Esophagus (tissue), 2 donors: ENCODE results near the gene DCTN2. TPM values are rescaled to one million over a fixed set of nuclear protein-coding genes. Genes with fewer than 3 reads are reported as not detected.
"Not testable (repeated sequence)": the region's sequence is repeated elsewhere in the genome, so short reads cannot be mapped to it uniquely, and the experiment has no call there.

Experiments used
- H3K27ac ChIP-seq, 2 donors: one replicate each; pipeline ENCODE4 v1.5.1; 2013; ENCODE audit warnings: low read depth in 2 of 2, mild to moderate bottlenecking in 2 of 2, inconsistent platforms in 1 of 2, low read length in 1 of 2, moderate library complexity in 1 of 2
- H3K27me3 ChIP-seq, 2 donors: one replicate each; pipeline ENCODE4 v1.6.1; 2013; ENCODE audit warnings: low read length in 2 of 2, control low read depth in 1 of 2, mild to moderate bottlenecking in 1 of 2; ENCODE audit not compliant: insufficient read depth in 2 of 2, control insufficient read depth in 1 of 2
- H3K36me3 ChIP-seq, 2 donors: one replicate each; pipeline ENCODE4 v1.6.1; 2013; ENCODE audit warnings: low read length in 1 of 2; ENCODE audit not compliant: control insufficient read depth in 2 of 2, insufficient read depth in 2 of 2
- H3K4me1 ChIP-seq, 2 donors: one replicate each; pipeline ENCODE4 v1.6.1; 2013; ENCODE audit warnings: low read length in 1 of 2; ENCODE audit not compliant: control insufficient read depth in 2 of 2, insufficient read depth in 2 of 2
- H3K4me3 ChIP-seq, 2 donors: one replicate each; pipeline ENCODE4 v1.5.1; 2013; ENCODE audit warnings: low read length in 2 of 2, mild to moderate bottlenecking in 2 of 2, low read depth in 1 of 2, moderate library complexity in 1 of 2
- H3K9me3 ChIP-seq, 2 donors: one replicate each; pipeline ENCODE4 v1.6.1; 2013; ENCODE audit warnings: mild to moderate bottlenecking in 2 of 2, low read depth in 1 of 2, low read length in 1 of 2, moderate library complexity in 1 of 2; ENCODE audit not compliant: control insufficient read depth in 2 of 2, insufficient read depth in 1 of 2
- WGBS, 2 donors: extraction: QIAGEN DNeasy Blood & Tissue Kit; methylation state at CpG; one replicate each; pipeline ENCODE4 v1.1.7; 2013; 5-methylcytosine and 5-hydroxymethylcytosine counted together
- polyA plus RNA-seq, 2 donors: library from polyadenylated mRNA; stranded (reverse); fragments of 200-250 nt; gene quantifications; one replicate each; pipeline ENCODE4 v1.2.3, GENCODE V29; 2013
- donor health status: healthy with polysubstance abuse.
- donor health status: Bipolar disorder and iron deficiency.

Gene DCTN2
- polyA plus RNA-seq, result 100 to 1,000 TPM in 1 of 2 donors, 10 to 100 TPM in 1; 77.4 to 159 TPM

DNA sequence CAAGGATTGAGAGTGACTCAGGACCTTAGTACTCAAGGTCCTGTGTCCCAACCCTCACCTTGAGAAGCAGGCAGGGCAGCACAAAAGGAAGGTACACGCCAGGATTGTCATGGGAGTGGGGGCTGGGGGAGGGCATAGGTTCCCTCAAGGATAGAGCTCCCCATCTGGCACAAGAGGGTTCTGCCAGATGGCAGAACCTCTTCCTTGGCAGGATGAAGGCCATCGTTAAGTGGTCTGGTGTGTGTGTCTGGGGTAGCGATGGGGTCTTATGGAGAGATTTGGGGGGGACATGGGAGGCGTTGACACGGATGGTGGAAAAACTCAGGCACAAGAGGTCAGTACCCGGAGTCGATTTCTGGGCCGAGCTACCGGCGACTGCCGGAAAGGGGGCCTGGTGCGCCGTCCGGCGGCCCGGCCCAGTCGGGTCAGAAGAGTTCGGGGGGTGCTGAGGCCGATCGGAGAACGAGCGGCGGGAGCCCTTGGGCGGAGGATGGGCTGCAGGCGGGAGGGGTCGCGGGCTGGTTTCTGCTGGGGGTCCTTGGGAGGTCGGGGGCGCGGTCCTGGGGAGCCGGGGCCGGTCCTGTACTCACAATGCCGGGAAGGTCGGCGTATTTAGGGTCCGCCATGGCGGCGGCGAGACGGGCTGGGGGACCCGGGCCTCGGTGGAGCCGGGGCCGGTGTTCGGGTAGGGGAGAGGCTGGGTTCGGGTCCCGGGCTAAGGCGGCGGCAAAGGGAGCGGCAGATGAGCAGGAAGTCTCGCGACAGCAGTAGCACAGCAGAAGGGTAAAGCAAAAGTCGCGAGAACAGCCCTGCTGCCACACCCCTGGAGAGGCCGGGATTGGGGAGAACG is at the start of gene DCTN2:
TSS of gene DCTN2 (minus strand) at position 755 of the 850 bp plus-strand sequence. CDS start at position 626, 129 bp downstream.
- Histone ChIP-seq H3K4me1 (peaks cover 7 to 8% of the 10 kb centered on the region in 2 donors), H3K27ac (peak within 1 kb of the TSS; percentile 84 to 91)
- WGBS, 2 donors, result 0 to 1% methylated on average over 46 to 56 of the region's 56 CpGs

DNA sequence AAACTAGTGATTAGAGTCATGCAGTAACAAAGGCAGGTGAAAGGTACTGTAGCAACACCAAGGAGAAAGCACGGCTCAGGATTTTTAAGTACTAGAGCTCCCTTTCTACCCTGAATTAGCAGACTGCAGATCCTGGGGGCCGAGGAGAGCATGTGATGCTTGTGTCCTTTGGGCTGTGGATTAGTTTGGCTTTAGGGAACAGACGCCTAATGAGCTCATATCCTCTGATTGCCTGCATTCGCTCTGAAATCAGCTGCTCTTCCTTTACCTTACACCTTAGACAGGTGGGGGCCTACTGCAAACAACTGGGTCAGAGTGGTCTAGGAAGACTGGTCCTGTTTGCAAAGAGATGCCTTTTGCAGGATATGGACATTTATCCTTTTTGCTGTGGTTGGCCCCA is 46.2 kb upstream of the DCTN2 start:
- Histone ChIP-seq H3K9me3 (no peaks in the 10 kb centered on the region), H3K27ac (no peak overlapping the region), H3K4me3 (no peak overlapping the region), H3K4me1 (no peaks in the 10 kb centered on the region), H3K27me3 (no peaks in the 10 kb centered on the region), H3K36me3 (peaks cover 0 to 6% of the 10 kb centered on the region in 2 donors)
- WGBS, 2 donors, result 87 to 89% methylated on average over 4 of the region's 4 CpGs

More for the DNA sequence above, at the start of gene DCTN2:
- Histone ChIP-seq H3K36me3 (no peaks in the 10 kb centered on the region), H3K27me3 (no peaks in the 10 kb centered on the region), H3K4me3 (peak within 1 kb of the TSS; percentile 75 to 81), H3K9me3 (no peaks in the 10 kb centered on the region)

DNA sequence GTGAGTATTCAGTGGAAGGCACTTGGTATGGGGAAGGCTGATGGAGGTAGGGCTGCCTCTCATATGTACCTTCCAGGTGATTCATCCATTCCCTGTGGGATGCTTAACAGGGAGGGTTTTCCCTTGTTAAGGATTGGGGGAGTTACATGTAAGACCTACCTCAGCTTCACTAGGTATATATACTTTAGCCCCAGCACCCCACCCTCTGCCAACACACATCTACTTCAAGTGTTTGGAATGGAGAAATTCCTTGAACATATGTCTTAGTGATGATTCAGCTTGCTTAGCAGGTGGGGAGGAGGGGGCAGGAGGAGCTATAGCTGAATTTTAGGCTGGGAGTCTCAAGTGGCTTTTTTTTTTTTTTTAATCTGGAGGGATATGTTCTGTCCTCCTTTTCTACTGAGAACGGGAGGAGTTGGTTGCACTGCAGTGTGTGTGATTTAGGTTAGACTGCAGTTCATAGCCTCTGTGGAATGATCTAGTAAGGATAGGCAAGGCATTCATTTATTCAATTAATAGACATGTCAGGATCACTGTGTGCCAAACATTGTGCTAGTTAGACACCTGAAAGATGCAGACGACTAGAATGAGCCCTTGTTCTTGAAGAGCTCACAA is 45.7 kb upstream of the DCTN2 start:
- Histone ChIP-seq H3K27me3 (peaks cover 0 to 2% of the 10 kb centered on the region in 2 donors), H3K4me3 (no peak overlapping the region), H3K9me3 (no peaks in the 10 kb centered on the region), H3K36me3 (peaks cover 0 to 6% of the 10 kb centered on the region in 2 donors), H3K4me1 (no peaks in the 10 kb centered on the region), H3K27ac (no peak overlapping the region)
- 69 to 73% methylated on average over 2 of the region's 2 CpGs for WGBS, 2 donors

DNA sequence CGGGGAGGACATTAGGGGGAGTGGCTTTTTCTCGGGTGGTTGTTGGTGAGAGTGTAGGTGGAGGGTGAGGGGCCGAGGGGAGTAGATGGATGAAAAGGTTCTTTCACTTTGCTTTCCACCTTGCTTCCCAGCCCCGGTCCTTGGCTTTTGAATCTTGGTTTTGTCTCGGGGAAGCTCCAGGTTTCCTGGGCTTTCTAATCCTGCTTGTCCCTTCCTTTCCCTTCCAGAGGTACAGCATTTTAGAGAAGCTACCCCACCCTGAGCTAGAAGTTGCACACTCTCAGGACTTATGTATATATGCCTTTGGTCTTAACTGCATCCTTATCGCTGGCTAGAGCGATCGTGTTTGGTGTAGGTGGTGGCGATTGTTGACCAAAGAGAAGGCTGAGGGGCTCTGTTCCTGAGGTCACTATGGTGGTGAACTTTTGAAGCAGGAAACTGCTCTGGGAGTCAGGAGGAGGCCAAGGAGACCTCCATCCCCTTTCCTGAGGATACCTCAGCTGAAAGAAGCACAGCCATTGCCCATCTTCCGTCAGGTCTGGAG is 44.9 kb upstream of the DCTN2 start:
- Histone ChIP-seq H3K4me3 (peak overlapping the region; percentile 85 to 93), H3K27me3 (peaks cover 0 to 2% of the 10 kb centered on the region in 2 donors), H3K9me3 (no peaks in the 10 kb centered on the region), H3K27ac (peak overlapping the region in 1 of 2 donors; percentile 81), H3K36me3 (peaks cover 0 to 6% of the 10 kb centered on the region in 2 donors), H3K4me1 (no peaks in the 10 kb centered on the region)
- WGBS, 2 donors, result 35 to 41% methylated on average over 10 of the region's 10 CpGs

DNA sequence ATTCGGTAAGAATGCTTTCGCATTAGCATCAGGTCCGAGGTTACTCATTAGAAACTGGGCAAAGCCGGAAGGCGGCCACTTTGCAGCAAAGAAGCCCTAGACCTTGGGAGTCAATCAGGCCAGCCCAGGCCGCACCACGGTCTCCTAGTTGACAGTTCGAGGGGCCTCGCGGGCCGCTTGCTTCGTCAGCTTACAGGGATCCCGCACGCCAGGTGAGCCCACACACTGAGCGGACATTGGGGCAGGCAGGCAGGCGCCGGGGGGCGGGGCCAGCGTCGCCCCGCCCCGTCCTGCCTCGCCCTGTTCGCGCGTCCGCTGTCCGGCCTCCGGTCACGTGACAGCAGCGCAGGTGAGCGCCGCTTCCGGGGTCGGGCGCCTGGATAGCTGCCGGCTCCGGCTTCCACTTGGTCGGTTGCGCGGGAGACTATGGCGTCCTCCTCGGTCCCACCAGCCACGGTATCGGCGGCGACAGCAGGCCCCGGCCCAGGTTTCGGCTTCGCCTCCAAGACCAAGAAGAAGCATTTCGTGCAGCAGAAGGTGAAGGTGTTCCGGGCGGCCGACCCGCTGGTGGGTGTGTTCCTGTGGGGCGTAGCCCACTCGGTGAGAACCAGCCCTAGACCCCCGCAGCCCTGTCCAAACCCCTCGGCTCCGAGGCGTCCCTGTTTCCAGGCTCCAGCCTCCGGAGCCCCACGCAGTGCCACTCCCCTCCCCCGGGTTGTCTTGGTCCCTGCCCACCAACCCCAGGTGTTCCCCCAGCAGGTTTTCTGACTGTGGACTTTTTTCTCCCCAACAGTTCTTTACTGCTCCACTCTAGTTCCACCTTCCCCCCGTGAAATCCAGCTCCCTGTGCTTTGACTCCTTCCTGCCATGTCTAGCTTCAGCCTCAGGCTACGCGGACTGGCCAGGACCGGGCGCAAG is 44.1 kb upstream of the DCTN2 start, which contains the start of gene PIP4K2C:
TSS of gene PIP4K2C (plus strand) at position 329 of the 918 bp plus-strand sequence. CDS start at position 427, 98 bp downstream.
- H3K27me3 ChIP-seq, result peaks cover 0 to 2% of the 10 kb centered on the region in 2 donors
- no peaks in the 10 kb centered on the region for H3K4me1 ChIP-seq
- WGBS, 2 donors, result 0 to 1% methylated on average over 69 of the region's 69 CpGs
- peak within 1 kb of the TSS; percentile 85 to 93 for H3K4me3 ChIP-seq
- peak within 1 kb of the TSS; percentile 76 to 81 for H3K27ac ChIP-seq
- peaks cover 0 to 6% of the 10 kb centered on the region in 2 donors for H3K36me3 ChIP-seq
- H3K9me3 ChIP-seq, result no peaks in the 10 kb centered on the region

DNA sequence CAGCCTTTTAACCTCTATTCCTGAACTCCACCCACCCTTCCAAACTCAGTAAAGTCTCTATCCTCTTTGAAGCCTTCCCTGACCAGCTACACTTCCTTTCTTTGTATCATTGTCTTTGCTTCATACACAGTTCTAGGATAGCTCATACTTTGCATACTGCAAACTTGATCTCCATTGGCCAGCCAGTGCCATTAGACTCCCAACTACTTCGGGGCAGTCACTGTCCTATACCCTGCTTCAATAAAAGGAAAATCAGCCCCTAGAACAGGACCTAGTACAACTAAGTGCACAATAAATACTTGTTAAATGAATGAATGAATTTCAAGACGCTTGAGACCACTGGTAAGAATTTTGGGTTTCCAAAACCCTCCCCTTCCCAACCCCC is 43.5 kb upstream of the DCTN2 start:
- no peaks in the 10 kb centered on the region for H3K9me3 ChIP-seq
- WGBS, 2 donors, result 16 to 17% methylated on average over 2 of the region's 2 CpGs
- H3K27ac ChIP-seq, result peak overlapping the region in 1 of 2 donors; percentile 81
- H3K4me3 ChIP-seq, result peak overlapping the region; percentile 85 to 93
- no peaks in the 10 kb centered on the region for H3K4me1 ChIP-seq
- no peaks in the 10 kb centered on the region for H3K36me3 ChIP-seq
- H3K27me3 ChIP-seq, result peaks cover 0 to 2% of the 10 kb centered on the region in 2 donors

DNA sequence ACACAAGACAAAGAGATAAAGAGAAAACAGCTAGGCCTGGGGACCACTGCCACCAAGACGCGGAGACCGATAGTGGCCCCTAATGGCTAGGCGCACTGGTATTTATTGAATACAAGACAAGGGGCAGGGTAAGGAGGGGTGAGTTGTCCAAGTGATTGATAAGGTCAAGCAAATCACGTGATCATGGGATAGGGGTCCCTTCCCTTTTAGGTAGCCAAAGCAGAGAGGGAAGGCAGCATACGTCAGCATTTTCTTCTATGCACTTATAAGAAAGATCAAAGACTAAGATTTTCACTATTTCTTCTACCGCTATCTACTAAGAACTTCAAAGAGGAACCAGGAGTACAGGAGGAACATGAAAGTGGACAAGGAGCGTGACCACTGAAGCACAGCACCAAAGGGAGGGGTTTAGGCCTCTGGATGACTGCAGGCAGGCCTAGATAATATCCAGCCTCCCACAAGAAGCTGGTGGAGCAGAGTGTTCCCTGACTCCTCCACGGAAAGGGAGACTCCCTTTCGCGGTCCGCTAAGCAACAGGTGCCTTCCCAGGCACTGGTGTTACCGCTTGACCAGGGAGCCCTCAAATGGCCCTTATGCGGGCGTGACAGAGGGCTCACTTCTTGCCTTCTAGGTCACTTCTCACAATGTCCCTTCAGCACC is 42.1 kb upstream of the DCTN2 start:
- not testable (repeated sequence) for H3K9me3 ChIP-seq, H3K4me3 ChIP-seq, H3K36me3 ChIP-seq, H3K27me3 ChIP-seq, H3K27ac ChIP-seq, H3K4me1 ChIP-seq
- WGBS, 2 donors, result 88 to 89% methylated on average over 15 of the region's 15 CpGs

DNA sequence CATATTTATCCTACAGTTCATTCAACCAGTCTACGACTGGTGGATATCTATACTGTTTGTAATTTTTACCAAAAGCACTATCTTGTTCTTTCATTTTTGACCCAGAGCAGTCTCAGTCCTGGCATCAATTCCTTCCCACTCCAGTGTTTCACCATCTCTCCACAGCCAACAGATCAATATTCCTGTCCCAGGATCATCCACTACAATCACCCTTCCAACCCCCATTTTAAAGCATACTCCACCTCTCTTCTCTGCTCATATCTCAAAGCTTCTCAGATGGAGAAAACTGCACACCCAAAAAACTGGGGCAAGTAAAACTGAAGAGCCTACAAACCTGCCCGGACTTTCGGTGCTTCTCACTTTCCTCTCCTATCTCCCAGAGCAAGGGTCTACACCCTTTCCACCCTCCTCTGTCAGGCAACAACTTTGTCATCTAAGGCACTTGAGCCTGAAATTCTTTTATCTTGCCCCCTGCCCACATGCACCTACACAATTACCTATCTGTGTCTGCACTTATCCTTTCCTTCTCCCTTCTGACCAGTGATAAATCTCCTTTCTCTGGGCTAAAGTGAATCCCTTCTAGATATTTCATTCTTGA is 39.9 kb upstream of the DCTN2 start:
- 91% methylated on average over 3 of the region's 3 CpGs for WGBS, 2 donors
- Histone ChIP-seq H3K27me3 (peaks cover 0 to 2% of the 10 kb centered on the region in 2 donors), H3K9me3 (no peaks in the 10 kb centered on the region), H3K27ac (no peak overlapping the region), H3K4me1 (no peaks in the 10 kb centered on the region), H3K36me3 (no peaks in the 10 kb centered on the region), H3K4me3 (no peak overlapping the region)
